Measurements from ENCODE around the gene SAMD13. TPM values are rescaled to one million over a fixed set of nuclear protein-coding genes. Genes with fewer than 3 reads are reported as not detected.

SAMD13 gene
- total and polyA plus RNA-seq, 8 donors, result 0.84 to 8.6 (median 8.2) TPM

DNA sequence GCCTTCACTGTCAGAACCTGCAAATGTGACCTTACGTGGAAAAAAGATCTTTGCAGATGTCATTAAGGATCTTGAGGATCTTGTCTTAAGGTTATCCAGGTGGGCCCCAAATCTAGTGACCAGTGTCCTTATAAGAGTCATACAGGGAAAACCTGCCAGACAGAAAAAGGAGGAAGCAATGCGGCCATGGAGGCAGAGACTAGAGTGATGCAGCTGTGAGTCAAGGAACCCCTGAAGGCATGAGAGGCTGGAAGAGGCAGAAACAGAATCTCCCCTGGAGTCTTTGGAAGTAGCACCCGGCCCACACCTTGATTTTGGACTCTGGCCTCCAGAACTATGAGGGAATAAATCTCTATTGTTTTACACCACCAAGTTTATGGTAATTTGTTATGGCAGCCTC, 60.3 kb downstream of the SAMD13 start:
- intact Hi-C loops (cut with DNase I), result no loop called here
- no peaks in the 10 kb centered on the region for H3K9me3 ChIP-seq
- no peak for TF ChIP-seq CTCF (IDR thresholded peaks at IDR 0.05)
- no peak for DNase-seq
- ATAC-seq, result no peak
- H3K36me3 ChIP-seq, result no peaks in the 10 kb centered on the region
- no peak overlapping the region for H3K4me3 ChIP-seq
- no peaks in the 10 kb centered on the region for H3K27me3 ChIP-seq
- no peak overlapping the region for H3K27ac ChIP-seq
- H3K4me1 ChIP-seq, result peaks cover 9 to 15% of the 10 kb centered on the region in 2 donors

DNA sequence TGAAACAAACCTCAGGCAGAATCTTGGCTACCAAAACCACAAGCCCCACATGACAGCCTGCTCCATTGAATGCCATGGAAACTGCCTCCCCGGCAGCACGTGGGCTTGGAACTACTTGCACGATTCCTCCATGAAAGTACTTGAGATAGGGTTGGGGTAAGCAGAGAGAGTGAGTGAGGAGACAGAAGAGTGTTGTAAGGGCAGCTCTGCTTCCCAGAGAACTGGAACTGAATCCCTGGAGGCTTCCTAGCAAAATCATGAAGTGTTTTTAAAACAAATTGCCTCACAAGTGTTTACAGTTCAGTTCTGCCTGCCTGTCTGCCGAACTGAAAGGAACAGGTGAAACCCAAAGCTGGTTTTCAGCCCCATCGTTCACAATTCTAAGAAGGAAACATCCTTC, 61.5 kb downstream of the SAMD13 start:
- no peak overlapping the region for H3K27ac ChIP-seq
- no peak for TF ChIP-seq CTCF (IDR thresholded peaks at IDR 0.05)
- H3K4me1 ChIP-seq, result peaks cover 15 to 17% of the 10 kb centered on the region in 2 donors
- intact Hi-C loops (cut with DNase I), result no loop called here
- no peak for DNase-seq
- H3K9me3 ChIP-seq, result no peaks in the 10 kb centered on the region
- H3K27me3 ChIP-seq, result no peaks in the 10 kb centered on the region
- no peak overlapping the region for H3K4me3 ChIP-seq
- ATAC-seq, result peak; percentile 8
- H3K36me3 ChIP-seq, result no peaks in the 10 kb centered on the region

DNA sequence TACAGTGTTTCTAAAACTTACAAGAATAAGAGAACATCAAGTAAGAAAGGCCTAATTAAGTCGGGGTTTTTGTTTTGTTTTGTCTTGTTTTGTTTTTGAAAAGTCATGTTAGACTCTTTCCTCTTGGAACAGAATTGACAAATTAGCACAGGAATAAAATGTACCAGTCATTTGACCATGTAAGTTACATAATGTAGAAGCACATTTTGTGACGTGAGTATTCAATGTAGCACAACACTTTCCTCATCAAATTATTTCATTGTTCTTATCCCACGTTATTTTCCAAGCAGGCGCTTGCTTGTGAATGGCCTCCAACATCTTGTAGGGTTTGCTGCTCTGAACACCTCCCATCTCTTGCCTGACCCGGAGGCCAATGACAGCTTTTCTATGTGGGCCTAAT, 62.1 kb downstream of the SAMD13 start:
- Histone ChIP-seq H3K4me3 (no peak overlapping the region), H3K27me3 (no peaks in the 10 kb centered on the region), H3K27ac (no peak overlapping the region), H3K9me3 (no peaks in the 10 kb centered on the region), H3K36me3 (no peaks in the 10 kb centered on the region), H3K4me1 (peaks cover 15 to 17% of the 10 kb centered on the region in 2 donors)
- no peak for TF ChIP-seq CTCF (IDR thresholded peaks at IDR 0.05)
- intact Hi-C loops (cut with DNase I), result no loop called here
- ATAC-seq, result no peak
- DNase-seq, result no peak

DNA sequence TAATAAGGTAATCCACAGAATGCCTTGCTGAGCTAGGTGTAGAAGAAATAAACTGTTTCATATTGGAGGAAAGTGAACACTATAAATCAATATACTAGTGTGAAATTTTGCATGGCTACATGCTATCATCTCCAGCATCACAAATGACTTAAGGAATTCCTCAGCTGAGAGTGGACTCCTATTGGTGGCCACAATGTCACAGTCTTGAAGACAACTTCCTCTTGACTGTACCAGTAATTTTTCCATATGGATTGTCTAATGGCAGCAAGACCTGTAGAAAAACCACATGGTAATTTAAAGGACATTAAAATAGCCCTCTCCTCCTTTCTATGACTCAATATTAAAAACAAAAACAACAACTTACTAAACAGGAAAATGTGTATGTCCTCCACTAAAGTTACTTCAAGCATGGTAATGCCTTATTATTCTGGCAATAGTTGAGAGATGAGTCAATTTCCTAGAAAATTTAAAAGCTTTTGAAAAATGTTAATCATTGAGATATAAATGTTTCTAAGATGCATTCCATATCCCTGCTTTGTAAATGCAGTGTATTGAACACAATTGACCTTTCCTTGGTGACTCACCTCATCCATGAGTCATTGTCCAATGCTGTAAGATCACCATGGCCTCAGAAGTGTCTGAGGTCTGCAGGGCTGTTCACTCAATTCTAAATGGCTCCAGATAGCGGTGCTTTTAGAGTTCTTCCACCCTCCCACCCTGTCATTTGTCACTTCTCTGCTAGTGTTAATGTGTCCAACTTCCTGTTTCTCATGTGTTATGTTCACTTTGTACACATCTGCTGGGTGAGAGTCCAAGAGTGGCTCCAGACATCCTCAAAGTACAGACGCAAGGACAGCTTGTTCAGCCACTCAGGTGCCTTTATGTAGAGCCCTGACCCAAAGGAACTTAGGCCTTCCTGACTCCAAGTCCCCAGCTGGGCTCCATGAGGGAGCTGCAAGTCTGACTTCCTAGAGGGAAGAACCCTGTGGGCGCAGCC, 64.0 kb downstream of the SAMD13 start:
- Histone ChIP-seq H3K4me3 (no peak overlapping the region), H3K9me3 (no peaks in the 10 kb centered on the region), H3K4me1 (peaks cover 15 to 17% of the 10 kb centered on the region in 2 donors), H3K27me3 (no peaks in the 10 kb centered on the region), H3K36me3 (no peaks in the 10 kb centered on the region), H3K27ac (no peak overlapping the region)
- peak in 1 of 4 donors; percentile 58 for DNase-seq
- peak; percentile 80 for ATAC-seq
- intact Hi-C loops (cut with DNase I), result no loop called here
- TF ChIP-seq CTCF (IDR thresholded peaks at IDR 0.05), result no peak

- Histone ChIP-seq H3K27me3 (no peaks in the 10 kb centered on the region), H3K27ac (peak overlapping the region in 1 of 2 donors; percentile 19), H3K9me3 (no peaks in the 10 kb centered on the region), H3K4me3 (no peak overlapping the region), H3K36me3 (no peaks in the 10 kb centered on the region), H3K4me1 (peaks cover 15 to 17% of the 10 kb centered on the region in 2 donors)
- ATAC-seq (peak; percentile 6), DNase-seq (no peak)
- intact Hi-C loops (cut with DNase I), result no loop called here
- no peak for TF ChIP-seq CTCF (IDR thresholded peaks at IDR 0.05)
These were observed 65.3 kb downstream of the SAMD13 start for GRCh38 chr1:84366786-84367185.
